Putamen (tissue), 1 donor: ENCODE data around the gene LOXL1.
"Not testable (repeated sequence)": the region's sequence is repeated elsewhere in the genome, so short reads cannot be mapped to it uniquely, and the experiment has no call there.

Experiments used
- DNase-seq: peaks from one replicate; pipeline ENCODE4 v3.0.0-alpha.2; 2016; ENCODE audit warnings: low spot score

The LOXL1 gene

GRCh38 chr15:73922186-73923151 lies 3.8 kb upstream of the LOXL1 start:
- no peak for DNase-seq

- no peak for DNase-seq
Measured at GRCh38 chr15:73923156-73923487, 3.1 kb upstream of the LOXL1 start.

- DNase-seq = no peak
Measured at GRCh38 chr15:73923488-73924164, 2.6 kb upstream of the LOXL1 start.

- DNase-seq = peak; percentile 33
Measured at GRCh38 chr15:73924171-73924921, 1.9 kb upstream of the LOXL1 start.

GRCh38 chr15:73925848-73926218 lies 429 bp upstream of the LOXL1 start:
- no peak for DNase-seq

- no peak for DNase-seq
Measured at GRCh38 chr15:73927003-73927475, 777 bp downstream of the LOXL1 start.

GRCh38 chr15:73927476-73928240 lies 1.4 kb downstream of the LOXL1 start:
- peak; percentile 53 for DNase-seq

- no peak for DNase-seq
Measured at GRCh38 chr15:73928241-73928579, 1.9 kb downstream of the LOXL1 start.

- DNase-seq = no peak
Measured at GRCh38 chr15:73928971-73929627, 2.8 kb downstream of the LOXL1 start.

GRCh38 chr15:73930371-73930770 lies 4.1 kb downstream of the LOXL1 start:
- DNase-seq = no peak

- DNase-seq = no peak
Measured at GRCh38 chr15:73930790-73931281, 4.6 kb downstream of the LOXL1 start.

- DNase-seq = no peak
Measured at GRCh38 chr15:73931441-73931840, 5.2 kb downstream of the LOXL1 start.

GRCh38 chr15:73932381-73933191 lies 6.3 kb downstream of the LOXL1 start:
- no peak for DNase-seq

- DNase-seq = no peak
Measured at GRCh38 chr15:73934281-73934680, 8.0 kb downstream of the LOXL1 start.

- no peak for DNase-seq
Measured at GRCh38 chr15:73935547-73935946, 9.3 kb downstream of the LOXL1 start.

GRCh38 chr15:73936181-73936580 lies 9.9 kb downstream of the LOXL1 start:
- DNase-seq = no peak

- DNase-seq = no peak
Measured at GRCh38 chr15:73936588-73937290, 10.5 kb downstream of the LOXL1 start.

GRCh38 chr15:73937296-73937695 lies 11.0 kb downstream of the LOXL1 start:
- no peak for DNase-seq

GRCh38 chr15:73937726-73938125 lies 11.5 kb downstream of the LOXL1 start:
- no peak for DNase-seq

GRCh38 chr15:73938516-73938915 lies 12.3 kb downstream of the LOXL1 start:
- DNase-seq = not testable (repeated sequence)
